Thyroid gland (tissue), 4 donors: ENCODE results near the gene TBC1D2B. TPM values are rescaled to one million over a fixed set of nuclear protein-coding genes. Genes with fewer than 3 reads are reported as not detected.
A peak's percentile ranks its signal among the peaks of the same experiment; 100 is the strongest.

ENCODE experiments used
- DNase-seq, 2 donors: peaks; one replicate each; pipeline ENCODE4 v3.0.0-alpha.2; 2019
- H3K27ac ChIP-seq, 3 donors: fragments of 200-600 bp; sonication (generic); 1 replicate in 2 of 3; 2 replicates in 1 of 3; pipeline ENCODE4 v1.5.1; 2016 to 2019; ENCODE audit warnings: mild to moderate bottlenecking in 1 of 3, moderate library complexity in 1 of 3
- H3K27me3 ChIP-seq: fragments of 200-600 bp; sonication (generic); one replicate; pipeline ENCODE4 v1.5.1; 2019
- H3K36me3 ChIP-seq, 2 donors: fragments of 200-600 bp; sonication (generic); one replicate each; pipeline ENCODE4 v1.5.1; 2016 to 2019
- H3K4me1 ChIP-seq, 2 donors: fragments of 200-600 bp; sonication (generic); one replicate each; pipeline ENCODE4 v1.5.1; 2017 to 2019
- H3K4me3 ChIP-seq, 3 donors: fragments of 200-600 bp; sonication (generic); replicated peaks in 1 of 3; 1 replicate in 2 of 3; 2 replicates in 1 of 3; pipeline ENCODE4 v1.5.1; 2016; ENCODE audit warnings: mild to moderate bottlenecking in 1 of 3
- H3K9me3 ChIP-seq: fragments of 200-600 bp; sonication (generic); one replicate; pipeline ENCODE4 v1.5.1; 2017
- CTCF ChIP-seq, 6 experiments: fragments of 200-600 bp in 3 of 6; fragments of 450-650 bp in 3 of 6; sonication (generic) in 3 of 6; IDR thresholded peaks; one replicate each; pipeline ENCODE4 v1.5.1; 2016 to 2019; ENCODE audit warnings: antibody characterized with exemption in 6 of 6, mild to moderate bottlenecking in 2 of 6, inconsistent platforms in 1 of 6, moderate library complexity in 1 of 6
- POLR2A ChIP-seq, 2 donors: fragments of 450-650 bp; IDR thresholded peaks; one replicate each; pipeline ENCODE4 v1.6.1; 2017; ENCODE audit warnings: antibody characterized with exemption in 2 of 2, mild to moderate bottlenecking in 2 of 2, moderate library complexity in 1 of 2
- WGBS, 2 donors: methylation state at CpG; one replicate each; pipeline ENCODE4 v1.1.5; 2017; 5-methylcytosine and 5-hydroxymethylcytosine counted together
- intact Hi-C: fragments of 100-400 bp; cut with DNase I; formaldehyde crosslinking; loops from one replicate; pipeline ENCODE4 v1.15.1; 2023
- total RNA-seq, 4 donors: library from RNA; depleted of rRNA; stranded (reverse); fragments of >200 nt; gene quantifications; one replicate each; pipeline ENCODE4 v1.2.3, GENCODE V29; 2016

The TBC1D2B gene
- total RNA-seq, 4 donors from 2014 or later = 32.8 to 54.0 (median 40.1) TPM

- H3K36me3 ChIP-seq = no peaks in the 10 kb centered on the region
- H3K4me3 ChIP-seq = no peak overlapping the region
- peak overlapping the region in 2 of 3 donors; percentile 60 to 69 for H3K27ac ChIP-seq
- no peaks in the 10 kb centered on the region for H3K27me3 ChIP-seq
- 68 to 94% methylated on average over 2 of the region's 2 CpGs for WGBS, 2 donors
- H3K9me3 ChIP-seq = no peaks in the 10 kb centered on the region
- no peak for DNase-seq
- H3K4me1 ChIP-seq = peaks cover 70 to 92% of the 10 kb centered on the region in 2 donors
- intact Hi-C loops = no loop called here
- no peak for TF ChIP-seq POLR2A (IDR thresholded peaks at IDR 0.05)
- TF ChIP-seq CTCF (IDR thresholded peaks at IDR 0.05) = no peak
These were observed 6.1 kb downstream of the TBC1D2B start for GRCh38 chr15:78071383-78071782.

DNA sequence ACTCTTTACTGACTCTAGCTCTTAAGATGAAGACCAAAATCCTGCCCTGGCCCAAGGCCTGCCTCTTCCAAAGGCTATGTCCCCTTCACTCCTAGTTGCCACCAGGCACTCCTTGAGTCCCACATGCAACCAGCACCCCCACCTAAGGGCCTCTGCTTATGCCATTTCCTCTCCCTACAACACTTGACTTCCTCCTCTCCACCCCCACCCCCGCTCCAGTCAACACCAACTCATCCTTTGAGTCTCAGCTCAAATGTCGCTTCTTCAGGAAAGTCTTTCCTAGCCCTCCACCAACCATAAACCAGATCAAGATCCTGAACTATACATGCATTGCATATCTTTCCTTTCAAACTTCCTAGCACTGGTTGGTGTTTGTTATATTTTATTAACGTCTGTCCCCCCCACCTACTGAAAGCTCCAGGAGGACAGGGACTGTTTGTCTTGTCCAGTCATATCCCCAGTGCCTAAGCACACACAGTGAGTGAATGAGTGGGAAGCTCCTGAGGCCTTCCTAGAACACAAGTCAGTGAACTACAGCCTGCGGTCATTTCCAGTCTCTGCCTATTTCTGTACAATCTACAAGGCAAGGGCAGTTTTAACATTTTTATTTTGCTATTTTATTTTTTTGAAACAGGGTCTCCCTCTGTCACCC lies 7.3 kb downstream of the TBC1D2B start:
- no peak overlapping the region for H3K4me3 ChIP-seq
- no peaks in the 10 kb centered on the region for H3K27me3 ChIP-seq
- H3K36me3 ChIP-seq = no peaks in the 10 kb centered on the region
- peak in 1 of 2 donors; percentile 14 for DNase-seq
- 75 to 78% methylated on average over 4 of the region's 4 CpGs for WGBS, 2 donors
- no peaks in the 10 kb centered on the region for H3K9me3 ChIP-seq
- no peak for TF ChIP-seq POLR2A (IDR thresholded peaks at IDR 0.05)
- TF ChIP-seq CTCF (IDR thresholded peaks at IDR 0.05) = no peak
- H3K27ac ChIP-seq = peak overlapping the region in 2 of 3 donors; percentile 54 to 76
- H3K4me1 ChIP-seq = peaks cover 77 to 92% of the 10 kb centered on the region in 2 donors
- intact Hi-C loops = no loop called here

DNA sequence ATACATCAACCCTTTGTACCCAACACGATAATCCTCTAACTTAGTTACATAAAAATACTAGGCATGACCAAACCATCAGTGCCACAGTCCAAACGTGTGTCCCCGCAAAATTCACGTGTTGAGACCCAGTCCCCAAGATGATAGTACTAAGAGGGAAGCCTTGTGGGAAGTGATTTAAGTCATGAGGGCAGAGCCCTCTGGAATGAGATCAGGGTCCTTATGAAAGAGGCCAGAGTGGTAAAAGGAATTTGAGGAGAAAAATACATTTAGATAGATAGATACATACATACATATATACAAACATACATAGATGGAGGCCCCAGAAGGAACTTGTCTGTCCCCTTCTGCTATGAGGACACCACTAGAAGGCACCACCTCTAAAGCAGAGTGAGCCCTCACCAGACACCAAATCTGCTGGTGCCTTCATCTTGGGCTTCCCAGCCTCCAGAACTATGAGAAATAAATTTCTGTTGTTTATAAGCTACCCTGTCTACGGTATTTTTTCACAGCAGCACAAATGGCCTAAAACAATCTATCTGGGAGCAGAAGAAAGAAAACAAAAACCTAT lies 8.0 kb downstream of the TBC1D2B start:
- Histone ChIP-seq H3K27ac (peak overlapping the region in 2 of 3 donors; percentile 54 to 76), H3K4me1 (peaks cover 83 to 93% of the 10 kb centered on the region in 2 donors), H3K4me3 (no peak overlapping the region), H3K9me3 (no peaks in the 10 kb centered on the region), H3K27me3 (no peaks in the 10 kb centered on the region), H3K36me3 (no peaks in the 10 kb centered on the region)
- no peak for DNase-seq
- TF ChIP-seq POLR2A (IDR thresholded peaks at IDR 0.05) (no peak), CTCF (IDR thresholded peaks at IDR 0.05) (no peak)
- intact Hi-C loops = loop anchor here (10.0 kb wide), 1 partner anchor 75 kb away; the partner anchor contains the start of gene IDH3A
- WGBS, 2 donors = 83 to 87% methylated on average over 5 of the region's 5 CpGs

DNA sequence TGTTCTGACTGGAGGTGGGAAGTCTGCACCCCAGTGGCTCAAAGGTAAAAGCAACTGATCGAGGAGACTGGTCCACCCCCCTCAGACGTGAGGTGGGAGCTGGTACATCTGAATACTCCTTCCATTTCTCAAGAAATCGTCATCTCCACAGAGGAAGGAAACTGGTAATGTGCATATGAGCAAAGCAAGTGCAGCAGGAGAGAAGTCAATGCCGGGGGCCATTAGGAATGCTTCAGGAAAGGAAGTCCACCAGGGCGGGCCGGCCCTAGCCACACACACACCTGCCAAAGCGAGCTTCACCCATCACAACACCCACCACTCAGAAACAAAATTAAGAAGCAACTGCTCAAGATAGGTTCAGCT lies 8.5 kb downstream of the TBC1D2B start:
- 62% methylated on average over 7 of the region's 7 CpGs for WGBS, 2 donors
- Histone ChIP-seq H3K4me3 (no peak overlapping the region), H3K27me3 (no peaks in the 10 kb centered on the region), H3K27ac (peak overlapping the region; percentile 54 to 76 (median 61)), H3K9me3 (no peaks in the 10 kb centered on the region), H3K4me1 (peaks cover 88 to 98% of the 10 kb centered on the region in 2 donors), H3K36me3 (no peaks in the 10 kb centered on the region)
- intact Hi-C loops = loop anchor here (10.0 kb wide), 1 partner anchor 76 kb away; the partner anchor contains the start of gene IDH3A
- TF ChIP-seq POLR2A (IDR thresholded peaks at IDR 0.05) (no peak), CTCF (IDR thresholded peaks at IDR 0.05) (no peak)
- no peak for DNase-seq
